LoVo (cell line): Measurements from ENCODE around the gene RBBP6.
"Not testable (repeated sequence)": the region's sequence is repeated elsewhere in the genome, so short reads cannot be mapped to it uniquely, and the experiment has no call there.

ENCODE experiments used
- DNase-seq: peaks from one replicate; pipeline ENCODE4 v3.0.0-alpha.2; 2016; ENCODE audit warnings: low spot score

RBBP6 gene

GRCh38 chr16:24568392-24568791 lies 29.0 kb downstream of the RBBP6 start:
- DNase-seq, result no peak

DNA sequence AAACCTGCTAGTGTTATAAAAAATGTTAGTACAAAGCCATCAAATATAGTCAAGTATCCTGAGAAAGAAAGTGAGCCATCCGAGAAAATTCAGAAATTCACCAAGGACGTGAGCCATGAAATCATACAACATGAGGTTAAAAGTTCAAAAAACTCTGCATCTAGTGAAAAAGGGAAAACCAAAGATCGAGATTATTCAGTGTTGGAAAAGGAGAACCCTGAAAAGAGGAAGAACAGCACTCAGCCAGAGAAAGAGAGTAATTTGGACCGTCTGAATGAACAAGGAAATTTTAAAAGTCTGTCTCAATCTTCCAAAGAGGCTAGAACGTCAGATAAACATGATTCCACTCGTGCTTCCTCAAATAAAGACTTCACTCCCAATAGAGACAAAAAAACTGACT lies 31.7 kb downstream of the RBBP6 start:
- DNase-seq, result no peak

GRCh38 chr16:24572069-24572468 lies 32.7 kb downstream of the RBBP6 start:
- DNase-seq, result no peak

GRCh38 chr16:24573141-24573540 lies 33.8 kb downstream of the RBBP6 start:
- no peak for DNase-seq

DNA sequence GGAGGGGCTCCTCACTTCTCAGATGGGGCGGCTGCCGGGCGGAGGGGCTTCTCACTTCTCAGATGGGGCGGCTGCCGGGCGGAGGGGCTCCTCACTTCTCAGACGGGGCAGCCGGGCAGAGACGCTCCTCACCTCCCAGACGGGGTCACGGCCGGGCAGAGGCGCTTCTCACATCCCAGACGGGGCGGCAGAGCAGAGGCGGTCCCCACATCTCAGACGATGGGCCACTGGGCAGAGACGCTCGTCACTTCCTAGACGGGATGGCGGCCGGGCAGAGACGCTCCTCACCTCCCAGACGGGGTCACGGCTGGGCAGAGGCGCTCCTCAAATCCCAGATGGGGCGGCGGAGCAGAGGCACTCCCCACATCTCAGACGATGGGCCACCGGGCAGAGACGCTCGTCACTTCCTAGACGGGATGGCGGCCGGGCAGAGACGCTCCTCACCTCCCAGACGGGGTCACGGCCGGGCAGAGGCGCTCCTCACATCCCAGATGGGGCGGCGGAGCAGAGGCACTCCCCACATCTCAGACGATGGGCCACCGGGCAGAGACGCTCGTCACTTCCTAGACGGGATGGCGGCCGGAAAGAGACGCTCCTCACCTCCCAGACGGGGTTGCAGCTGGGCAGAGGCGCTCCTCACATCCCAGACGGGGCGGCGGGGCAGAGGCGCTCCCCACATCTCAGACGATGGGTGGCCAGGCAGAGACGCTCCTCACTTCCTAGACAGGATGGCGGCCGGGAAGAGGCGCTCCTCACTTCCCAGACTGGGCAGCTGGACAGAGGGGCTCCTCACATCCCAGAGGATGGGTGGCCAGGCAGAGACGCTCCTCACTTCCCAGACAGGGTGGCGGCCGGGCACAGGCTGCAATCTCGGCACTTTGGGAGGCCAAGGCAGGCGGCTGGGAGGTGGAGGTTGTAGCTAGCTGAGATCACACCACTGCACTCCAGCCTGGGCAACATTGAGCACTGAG lies 35.4 kb downstream of the RBBP6 start:
- not testable (repeated sequence) for DNase-seq

DNA sequence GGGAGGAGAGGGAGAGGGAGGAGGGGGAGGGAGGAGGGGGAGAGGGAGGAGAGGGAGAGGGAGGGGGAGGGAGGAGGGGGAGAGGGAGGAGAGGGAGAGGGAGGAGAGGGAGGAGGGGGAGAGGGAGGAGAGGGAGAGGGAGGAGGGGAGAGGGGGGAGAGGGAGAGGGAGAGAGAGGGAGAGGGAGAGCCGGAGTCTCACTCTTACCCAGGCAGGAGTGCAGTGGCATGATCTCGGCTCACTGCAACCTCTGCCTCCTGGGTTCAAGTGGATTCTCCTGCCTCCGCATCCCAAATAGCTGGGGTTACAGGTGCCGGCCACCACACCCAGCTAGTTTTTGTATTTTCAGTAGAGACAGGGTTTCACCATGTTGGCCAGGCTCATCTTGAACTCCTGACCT lies 36.4 kb downstream of the RBBP6 start:
- not testable (repeated sequence) for DNase-seq

GRCh38 chr16:24577167-24577566 lies 37.8 kb downstream of the RBBP6 start:
- no peak for DNase-seq

- DNase-seq, result no peak
Measured at GRCh38 chr16:24580665-24581064, 41.3 kb downstream of the RBBP6 start.

GRCh38 chr16:24583494-24583893 lies 44.1 kb downstream of the RBBP6 start:
- no peak for DNase-seq

GRCh38 chr16:24589997-24590396 lies 50.6 kb downstream of the RBBP6 start:
- no peak for DNase-seq

DNA sequence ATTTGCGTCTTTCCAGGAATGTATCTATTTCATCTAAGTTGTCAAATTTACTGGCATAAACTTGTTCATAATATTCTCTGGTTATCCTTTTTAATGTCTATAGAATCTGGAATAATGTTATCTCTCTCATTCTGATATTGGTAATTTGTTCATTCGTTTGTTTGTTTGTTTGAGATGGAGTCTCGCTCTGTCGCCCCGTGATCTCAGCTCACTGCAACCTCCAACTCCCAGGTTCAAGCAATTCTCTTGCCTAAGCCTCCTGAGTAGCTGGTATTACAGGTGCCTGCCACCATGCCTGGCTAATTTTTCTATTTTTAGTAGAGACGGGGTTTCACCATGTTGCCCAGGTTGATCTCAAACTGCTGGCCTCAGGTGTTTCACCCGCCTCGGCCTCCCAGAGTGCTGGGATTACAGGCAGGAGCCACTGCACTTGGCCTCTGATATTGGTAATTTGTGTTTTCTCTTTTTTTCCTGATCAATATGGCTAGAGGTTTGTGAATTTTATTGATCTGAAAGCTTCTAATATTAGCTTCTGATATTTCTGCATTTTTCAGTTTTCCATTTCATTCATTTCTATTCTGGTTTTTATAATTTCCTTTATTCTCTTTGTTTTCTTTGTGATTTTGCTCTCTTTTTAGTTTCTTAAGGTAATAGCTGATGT lies 59.5 kb downstream of the RBBP6 start:
- DNase-seq, result no peak

DNA sequence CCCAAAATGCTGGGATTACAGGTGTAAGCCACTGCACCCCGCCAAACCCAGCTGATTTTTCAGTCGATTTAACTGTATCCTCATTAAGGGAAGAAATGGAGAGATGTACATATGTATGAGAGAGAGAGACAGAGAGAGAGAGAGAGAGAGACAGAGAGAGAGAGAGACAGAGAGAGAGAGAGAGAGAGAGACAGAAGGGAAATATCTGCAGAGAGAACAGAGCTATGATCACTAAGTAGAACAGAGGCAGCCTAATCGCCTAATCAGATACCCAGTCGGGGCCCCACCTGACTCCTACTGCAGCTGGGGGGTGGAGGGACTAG lies 70.0 kb downstream of the RBBP6 start:
- DNase-seq, result no peak

DNA sequence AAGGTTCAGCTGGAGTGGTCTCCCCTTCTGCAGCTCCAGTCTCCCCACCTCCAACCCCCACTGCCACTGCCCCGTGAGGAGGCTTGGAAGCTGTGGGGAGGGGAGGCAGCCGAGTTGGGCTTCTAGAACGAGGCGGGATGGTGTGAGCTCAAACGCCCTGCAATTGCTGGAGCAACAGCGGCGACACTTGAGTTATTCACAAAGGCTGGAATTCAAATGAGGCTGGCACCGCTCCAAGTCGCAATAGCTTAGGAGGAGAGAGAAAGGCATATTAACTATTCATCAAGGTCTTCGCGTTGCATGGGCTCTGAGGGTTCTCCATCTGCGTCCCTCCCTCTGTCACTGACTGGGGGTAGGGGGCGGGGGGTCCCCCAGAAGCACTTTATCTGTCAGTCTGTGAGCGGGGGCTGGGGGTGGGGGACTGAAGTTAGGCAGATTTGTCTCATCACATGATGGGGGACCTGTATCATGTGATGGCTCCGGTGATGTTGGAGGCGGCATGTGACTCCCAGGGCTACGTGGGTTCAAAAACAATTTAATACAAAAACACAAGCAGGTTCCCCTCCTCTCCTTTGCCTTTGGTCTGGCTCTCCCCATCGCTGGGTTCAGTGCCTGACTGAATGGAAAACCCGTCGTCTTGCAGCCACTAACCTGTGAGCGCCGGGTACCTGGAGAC lies 70.5 kb downstream of the RBBP6 start:
- DNase-seq, result peak; percentile 63

DNA sequence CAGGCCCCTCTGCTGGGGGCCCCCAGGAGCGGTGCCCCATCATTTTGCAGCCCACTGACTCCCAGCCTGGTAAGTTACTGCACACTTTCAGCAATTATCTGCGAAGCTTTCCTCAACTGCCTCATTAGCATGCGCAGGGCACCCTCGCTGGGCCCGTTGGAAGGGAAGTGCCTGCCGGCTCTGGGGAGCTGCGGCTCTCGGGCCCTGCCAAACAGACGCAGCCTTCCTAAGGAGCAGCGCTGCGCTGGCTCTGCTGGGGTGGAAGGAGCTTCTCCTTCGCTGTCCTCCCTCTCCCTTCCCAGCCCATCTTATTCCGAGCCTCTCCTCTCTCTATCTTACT lies 71.0 kb downstream of the RBBP6 start:
- no peak for DNase-seq

GRCh38 chr16:24611310-24611709 lies 71.9 kb downstream of the RBBP6 start:
- no peak for DNase-seq

DNA sequence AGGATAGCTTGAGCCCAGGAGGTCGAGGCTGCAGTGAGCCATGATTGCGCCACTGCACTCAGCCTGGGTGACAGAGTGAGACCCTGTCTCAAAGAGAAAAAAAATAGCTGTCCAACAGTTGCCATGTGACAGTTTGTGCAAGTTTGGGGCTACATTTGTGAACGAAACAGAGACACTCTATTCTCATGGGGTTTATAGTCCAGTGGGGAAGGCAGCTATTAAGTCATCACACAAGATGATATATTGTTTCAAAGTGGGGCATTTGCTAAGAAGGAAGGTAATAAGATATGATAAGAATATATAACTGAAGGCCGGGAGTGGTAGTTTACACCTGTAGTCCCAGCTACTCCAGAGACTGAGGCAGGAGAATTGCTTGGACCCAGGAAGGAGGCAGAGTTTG lies 73.3 kb downstream of the RBBP6 start:
- no peak for DNase-seq

- DNase-seq, result not testable (repeated sequence)
Measured at GRCh38 chr16:24613267-24613666, 73.9 kb downstream of the RBBP6 start.

DNA sequence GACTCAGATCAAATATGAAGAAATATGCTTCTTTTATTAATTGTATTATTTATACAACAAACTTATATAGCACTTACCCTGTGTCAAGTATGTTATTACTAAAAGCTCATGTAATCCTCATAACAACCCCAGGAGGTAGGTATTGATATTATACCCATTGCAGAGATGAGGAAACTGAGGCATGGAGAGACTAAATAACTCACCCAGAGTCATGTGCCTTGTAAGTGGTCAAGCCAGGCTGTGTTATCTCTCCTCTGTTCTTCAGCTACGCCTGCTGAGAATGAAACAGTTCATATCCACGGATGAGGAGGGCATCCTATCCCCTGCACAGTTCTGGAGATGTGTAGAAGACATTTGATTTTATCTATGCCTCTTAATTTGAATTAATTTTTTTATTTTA lies 78.1 kb downstream of the RBBP6 start:
- DNase-seq, result no peak
